Stimulated activated CD8-positive, alpha-beta memory T cell treated with anti-CD3 and anti-CD28 coated beads, Interleukin-4, amount 100 ng/mL, for 1 hour (primary cell): ENCODE data around the gene MATK.

Source experiments
- DNase-seq, 2 donors: peaks; one replicate each; pipeline ENCODE4 v3.0.0-alpha.2; 2020; ENCODE audit warnings: low read depth in 2 of 2, low spot score in 1 of 2

MATK gene, protein sequence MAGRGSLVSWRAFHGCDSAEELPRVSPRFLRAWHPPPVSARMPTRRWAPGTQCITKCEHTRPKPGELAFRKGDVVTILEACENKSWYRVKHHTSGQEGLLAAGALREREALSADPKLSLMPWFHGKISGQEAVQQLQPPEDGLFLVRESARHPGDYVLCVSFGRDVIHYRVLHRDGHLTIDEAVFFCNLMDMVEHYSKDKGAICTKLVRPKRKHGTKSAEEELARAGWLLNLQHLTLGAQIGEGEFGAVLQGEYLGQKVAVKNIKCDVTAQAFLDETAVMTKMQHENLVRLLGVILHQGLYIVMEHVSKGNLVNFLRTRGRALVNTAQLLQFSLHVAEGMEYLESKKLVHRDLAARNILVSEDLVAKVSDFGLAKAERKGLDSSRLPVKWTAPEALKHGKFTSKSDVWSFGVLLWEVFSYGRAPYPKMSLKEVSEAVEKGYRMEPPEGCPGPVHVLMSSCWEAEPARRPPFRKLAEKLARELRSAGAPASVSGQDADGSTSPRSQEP

DNA sequence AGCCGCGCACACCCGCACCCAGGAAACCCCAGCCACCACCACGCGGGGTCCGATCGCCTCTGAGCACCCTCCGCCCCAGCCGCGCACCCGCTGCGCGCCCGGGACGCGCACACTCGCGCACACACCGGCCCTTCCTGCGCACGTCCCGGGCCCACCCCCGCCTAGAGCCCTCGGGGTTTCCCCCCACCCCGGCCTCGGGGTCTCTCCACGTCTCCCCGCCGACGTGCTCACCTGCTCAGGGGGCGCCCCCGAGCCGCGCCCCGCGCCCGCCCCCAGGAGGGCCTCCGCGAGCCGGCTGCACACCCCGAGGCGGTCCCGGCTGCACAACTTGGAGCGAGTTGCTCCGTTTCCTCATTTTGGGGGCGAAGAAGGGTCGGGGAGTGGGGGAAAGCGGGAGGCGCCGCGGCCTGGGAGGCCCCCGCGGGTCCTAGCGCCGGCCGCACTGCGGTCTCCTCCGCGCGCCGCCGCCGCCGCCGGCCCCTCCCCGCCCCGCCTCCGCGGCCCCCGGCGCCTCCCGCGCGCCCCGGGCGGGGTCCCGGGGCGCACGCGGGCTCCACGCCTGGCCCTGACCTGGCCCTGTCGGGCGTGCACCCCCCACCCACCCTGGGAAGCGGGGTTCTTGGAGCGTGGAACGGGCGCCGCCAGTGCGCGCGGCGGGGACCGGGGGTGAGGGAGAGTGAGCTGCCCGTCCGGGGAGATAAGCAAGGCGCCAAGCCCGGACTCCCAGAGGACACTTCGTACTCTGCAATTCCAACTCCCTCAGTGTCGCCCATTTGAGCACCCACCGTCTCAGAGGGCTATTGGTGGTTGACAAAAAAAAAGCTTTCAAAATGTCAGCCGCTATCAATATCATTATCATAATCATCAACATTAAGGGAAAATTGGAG lies at the start of gene MATK:
TSS of gene MATK (minus strand) at position 444 of the 887 bp plus-strand sequence. CDS start 1,246 bp downstream, outside the sequence.
- DNase-seq = no peak

DNA sequence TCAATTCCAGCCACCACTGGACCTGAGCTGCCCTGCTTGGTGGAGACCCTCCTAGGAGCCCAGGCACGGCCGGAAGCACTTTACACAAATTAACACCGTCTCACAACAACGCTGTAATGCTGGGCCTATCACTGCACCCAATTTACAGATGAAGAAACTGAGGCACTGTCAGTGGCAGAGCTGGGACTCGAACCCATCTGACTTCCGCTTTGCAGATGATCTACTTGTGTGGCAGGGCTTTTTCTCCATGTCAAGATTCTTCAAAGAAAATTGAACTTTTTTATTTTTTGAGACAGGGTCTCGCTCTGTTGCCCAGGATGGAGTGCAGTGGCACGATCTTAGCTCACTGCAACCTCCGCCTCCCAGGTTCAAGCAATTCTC lies 48.9 kb upstream of the MATK start:
- no peak for DNase-seq

DNA sequence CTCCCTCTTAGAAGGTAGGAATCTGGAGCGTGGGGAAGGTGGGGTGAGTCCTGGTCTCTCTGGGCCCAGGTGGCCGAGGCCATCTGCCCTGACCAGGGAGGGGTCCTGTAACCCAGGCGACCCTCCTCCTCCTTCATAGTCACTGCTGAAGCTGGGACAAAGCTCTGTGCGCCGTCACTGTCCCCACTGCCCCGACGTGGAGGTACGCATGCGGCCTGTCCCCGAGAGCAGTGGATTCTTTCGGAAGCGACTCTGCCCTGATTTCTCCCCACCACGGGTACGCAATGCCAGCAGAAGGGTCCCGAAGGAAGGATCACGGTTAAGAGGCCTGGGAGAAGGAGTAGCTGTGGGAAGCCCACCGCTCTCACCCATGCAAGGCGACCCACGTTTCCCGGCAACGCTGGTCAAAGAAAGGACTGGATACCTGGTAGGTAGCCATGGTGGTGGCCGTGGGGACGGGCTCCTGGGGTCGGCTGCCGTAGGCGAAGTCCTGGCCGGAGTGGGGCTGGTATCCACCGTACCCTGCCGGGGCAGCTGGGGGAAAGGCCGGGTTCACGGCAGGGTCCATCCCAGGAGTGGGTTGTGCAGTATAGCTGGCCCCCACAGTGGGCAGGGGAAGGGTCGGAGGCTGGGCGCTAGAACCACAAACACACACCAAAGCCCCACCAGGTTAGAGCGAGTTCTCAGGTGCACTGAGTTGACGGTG lies 48.3 kb upstream of the MATK start:
- no peak for DNase-seq

DNA sequence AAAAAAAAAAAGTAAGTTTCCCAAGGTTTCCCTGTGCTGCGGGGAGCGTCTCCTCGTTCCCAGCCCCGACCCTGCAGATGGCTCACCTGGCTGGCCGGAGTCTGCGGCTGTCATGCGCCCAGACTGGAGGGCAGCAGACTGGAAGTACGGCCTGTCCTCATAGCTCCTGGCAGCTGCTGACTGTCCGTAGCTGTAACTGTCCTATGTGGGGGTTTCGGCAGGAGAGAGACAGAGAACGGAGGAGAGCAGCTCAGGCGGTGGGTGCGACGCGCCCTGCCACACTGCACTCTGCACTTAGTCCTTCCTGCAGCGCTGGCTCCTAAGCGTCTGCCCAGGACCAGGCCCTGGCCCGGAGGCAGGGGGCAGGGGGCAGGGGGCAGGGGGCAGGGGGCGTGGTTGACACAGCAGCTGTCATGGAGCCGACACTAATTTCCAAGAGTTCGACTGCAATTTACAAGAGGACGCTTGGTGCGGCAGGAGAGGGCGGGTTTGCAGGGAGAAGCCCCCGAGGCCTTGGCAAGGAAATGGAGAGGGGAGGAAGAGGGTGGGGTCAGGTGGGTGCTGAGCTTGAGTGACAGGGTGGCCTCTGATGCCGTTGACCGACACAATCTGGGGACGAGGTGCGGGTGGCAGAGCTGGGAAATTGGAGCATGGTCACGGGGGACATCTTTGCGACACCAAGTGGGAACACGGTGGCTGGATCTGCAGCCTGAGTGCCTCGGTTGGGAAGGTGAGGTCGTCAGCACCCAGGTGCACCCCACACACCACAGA lies 47.6 kb upstream of the MATK start:
- DNase-seq = no peak

DNA sequence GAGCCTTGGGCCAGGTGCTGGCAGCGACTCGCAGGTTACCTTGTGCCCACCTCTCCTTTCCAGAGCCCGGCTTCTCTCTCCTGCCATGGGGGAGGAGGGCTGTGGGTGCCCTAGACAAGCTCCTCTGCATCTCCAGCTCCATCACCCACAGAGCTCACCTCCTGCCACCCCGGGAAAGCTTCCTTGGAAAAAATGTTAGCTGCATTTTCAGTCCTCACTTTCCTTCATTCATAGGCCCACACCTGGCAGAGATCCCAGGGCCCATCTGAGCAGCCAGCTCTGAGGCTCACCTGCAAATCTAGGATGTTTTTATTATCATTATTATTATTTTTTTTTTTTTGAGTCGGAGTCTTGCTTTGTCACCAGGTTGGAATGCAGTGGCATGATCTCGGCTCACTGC lies 45.8 kb upstream of the MATK start:
- no peak for DNase-seq

DNA sequence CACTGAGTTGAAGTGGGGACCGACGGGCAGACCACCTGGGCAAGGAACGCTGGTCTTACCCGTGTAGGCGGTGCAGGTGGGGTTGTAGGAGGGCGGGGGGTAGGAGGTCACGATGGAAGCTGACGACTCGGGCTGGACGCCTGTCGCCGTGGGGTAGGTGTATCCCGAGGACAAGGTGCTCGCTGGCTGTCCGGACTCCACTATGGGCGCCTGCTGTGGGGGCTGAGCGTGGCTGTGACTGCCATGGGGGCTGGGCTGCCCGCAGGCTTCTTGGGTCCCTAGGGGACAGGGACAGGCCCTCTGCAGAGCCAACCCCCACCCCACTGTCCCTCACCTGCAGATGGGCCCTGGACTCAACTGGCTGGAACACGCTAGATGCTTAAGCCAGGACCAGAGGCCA lies 45.4 kb upstream of the MATK start:
- no peak for DNase-seq

DNA sequence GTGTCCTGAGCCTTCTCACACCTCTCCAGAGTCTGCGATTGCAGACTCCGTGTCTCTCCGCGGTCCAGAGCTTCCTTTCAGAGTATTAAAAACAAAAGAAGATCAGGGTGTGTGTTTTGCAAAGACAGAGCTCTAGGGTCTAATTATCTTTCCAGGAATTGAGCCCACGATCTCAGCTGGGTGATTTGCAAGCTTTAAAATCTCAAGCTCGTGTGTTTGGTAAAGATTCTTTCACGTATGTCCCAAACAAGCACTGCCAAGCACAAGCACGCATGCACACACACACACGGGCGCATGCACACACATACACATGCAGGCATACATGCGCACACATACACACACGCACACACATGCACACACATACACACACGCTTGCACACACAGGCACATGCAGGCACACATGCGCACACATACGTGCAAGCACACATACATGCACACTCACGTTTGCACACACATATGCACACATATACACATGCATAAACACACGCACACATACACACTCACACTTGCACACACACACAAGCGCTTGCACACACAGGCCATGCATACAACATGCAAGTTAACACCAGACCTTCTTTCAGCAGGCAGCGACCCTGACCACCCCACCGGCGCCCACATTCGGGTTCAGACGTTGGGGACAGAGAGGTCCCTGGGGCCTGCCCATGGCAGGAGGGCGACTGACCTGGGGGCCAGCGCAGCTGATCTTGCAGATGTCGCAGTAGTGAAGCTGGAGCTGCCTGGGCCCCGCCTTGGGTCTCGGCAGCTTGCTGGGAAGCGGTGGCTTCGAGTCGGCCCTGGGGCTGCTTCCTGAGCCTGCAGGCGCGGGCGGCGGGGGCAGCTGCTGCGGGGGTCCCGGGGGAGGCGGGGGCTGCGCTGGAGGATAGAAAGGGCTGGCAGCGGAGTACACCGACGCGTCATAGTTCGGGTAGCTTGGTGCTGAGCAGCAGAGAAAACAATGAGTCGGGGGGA lies 44.7 kb upstream of the MATK start:
- no peak for DNase-seq

DNA sequence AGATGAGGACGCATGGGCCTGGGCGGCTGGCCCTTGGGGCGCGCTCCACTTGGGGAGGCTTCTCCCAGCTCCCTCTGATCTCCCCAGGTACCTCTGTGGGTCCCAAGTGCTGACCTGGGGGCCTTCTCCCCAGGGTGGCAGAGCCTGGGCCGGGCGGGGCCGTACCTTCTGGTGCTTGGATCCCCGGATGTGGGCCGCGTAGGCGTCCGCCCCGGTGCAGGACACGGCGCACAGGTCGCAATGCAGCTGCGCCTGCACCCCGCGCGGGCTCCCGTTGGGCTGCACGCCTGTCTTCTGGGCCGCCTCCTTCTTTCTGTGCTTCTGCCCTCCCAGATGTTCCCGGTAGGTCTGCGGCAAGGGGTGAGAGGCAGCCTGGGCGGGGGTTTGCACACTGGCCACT lies 41.1 kb upstream of the MATK start:
- no peak for DNase-seq

DNA sequence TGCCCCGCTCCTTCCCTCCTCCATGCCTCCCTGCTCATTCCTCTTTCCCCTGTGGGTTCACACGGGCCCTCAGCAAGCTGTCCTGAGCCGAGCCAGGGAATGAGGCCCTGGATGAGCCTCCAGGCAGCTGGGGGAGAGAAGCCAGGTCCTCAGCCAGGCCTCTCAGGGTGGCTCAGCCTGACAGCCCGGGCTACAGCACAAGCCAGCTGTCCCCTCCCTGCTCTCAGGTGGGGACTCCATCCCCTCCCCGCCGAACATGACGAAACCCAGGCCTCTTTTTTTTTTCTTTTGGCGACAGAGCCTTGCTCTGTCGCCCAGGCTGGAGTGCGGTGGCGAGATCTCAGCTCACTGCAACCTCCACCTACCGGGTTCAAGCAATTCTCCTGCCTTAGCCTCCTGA lies 40.0 kb upstream of the MATK start:
- no peak for DNase-seq

DNA sequence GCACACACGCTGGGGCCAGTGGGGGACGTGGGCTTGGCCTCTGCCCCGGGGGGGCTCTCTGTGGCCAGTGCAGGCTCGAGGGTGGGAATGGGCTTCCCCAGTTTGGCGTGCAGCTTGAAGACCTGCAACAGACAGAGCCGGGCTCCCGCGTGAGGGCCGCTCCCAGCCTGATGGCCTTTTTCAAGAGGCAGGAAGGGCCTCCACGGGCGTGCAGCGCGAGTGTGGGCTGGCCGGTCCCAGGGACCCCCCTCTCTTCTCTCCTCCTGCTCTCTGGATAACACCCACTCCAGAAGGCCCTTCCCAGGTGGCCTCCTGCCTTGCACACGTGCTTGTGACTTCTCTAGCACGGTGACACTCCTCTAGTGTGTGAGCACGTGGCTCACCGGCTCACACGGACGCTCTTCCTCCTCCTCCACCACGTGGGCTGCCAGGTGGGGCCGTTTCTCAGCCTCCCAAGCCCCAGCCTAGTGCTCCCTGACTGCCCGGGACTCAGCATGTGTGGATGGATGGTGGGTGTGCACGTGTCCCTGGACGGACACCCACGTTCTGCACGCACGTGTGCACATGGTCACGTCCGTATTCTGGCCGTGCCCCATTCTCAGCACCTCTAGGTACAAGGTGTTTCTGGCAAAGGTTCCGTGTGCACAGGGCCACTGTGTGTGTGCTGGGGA lies 39.2 kb upstream of the MATK start:
- no peak for DNase-seq

DNA sequence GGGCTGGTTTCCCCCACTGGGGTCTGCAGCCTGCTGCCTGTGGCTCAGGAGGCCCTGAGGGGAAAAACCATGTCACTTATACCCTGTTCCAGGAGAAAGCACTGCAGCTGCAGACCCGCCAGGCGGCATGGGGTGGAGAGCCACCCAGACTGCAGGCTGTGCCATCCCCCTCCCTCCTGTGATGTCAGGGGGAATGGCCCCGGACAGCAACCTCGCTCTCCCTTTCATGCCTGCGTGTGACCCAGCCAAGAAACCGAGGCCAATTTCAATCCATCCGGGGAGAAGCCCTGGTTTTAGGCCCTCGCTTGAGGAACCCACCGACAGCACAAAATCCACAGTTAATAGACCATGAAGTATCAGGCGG lies 37.2 kb upstream of the MATK start:
- DNase-seq = no peak

DNA sequence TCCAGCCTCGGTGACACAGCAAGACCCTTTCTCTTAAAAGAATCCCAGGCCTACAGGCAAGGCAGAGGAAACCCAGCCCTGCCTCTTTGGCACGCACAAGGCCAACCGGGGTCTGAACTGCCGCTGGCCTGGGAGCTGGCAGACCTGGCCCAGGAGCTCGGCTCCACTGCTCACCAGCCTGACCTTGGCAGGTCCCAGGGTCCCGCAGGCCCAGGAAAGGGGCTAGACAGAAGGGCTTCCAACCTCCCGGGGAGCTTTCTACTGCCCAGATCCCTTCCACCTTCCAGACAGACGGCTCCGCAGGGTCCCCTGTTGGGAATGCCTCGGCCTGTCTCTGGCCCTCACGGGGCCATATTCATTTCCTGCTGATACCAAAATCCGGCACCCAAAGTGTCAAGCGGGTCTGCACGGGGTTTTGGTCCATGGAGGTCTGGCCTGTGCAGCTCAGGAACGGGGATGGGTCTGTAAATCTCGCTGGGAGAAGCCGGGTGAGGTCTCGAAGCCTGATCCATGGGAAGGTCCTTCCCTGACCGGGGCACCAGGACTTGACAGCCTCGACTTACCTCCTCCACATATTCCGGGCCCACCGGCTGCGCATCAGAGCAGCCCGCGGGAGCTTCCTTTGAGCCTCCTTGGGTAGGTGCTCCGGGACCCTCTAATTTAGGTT lies 36.6 kb upstream of the MATK start:
- DNase-seq = no peak

DNA sequence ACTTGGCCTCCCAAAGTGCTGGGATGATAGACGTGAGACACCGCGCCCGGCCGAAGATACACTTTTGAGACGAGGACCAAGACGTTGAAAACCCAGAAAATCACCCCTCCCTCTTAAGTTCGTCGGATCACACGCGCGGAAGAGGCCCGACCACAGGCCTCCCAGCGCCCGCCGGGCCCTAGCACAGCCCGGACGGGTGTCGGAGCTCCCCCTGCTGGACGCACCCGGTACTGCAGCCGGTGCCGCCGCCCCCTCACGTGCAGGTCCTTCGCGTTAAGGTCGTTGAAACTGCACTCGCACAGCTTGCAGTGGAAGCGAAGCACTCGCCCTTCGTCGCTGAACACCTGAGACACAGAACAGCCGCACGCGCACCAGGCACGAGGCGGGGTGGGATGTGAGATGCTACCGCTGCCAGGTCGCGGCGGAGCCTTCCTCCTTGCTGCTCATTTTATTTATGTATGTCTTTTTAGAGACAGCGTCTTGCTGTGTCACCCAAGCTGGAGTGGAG lies 35.7 kb upstream of the MATK start:
- DNase-seq = peak; percentile 76 to 90

DNA sequence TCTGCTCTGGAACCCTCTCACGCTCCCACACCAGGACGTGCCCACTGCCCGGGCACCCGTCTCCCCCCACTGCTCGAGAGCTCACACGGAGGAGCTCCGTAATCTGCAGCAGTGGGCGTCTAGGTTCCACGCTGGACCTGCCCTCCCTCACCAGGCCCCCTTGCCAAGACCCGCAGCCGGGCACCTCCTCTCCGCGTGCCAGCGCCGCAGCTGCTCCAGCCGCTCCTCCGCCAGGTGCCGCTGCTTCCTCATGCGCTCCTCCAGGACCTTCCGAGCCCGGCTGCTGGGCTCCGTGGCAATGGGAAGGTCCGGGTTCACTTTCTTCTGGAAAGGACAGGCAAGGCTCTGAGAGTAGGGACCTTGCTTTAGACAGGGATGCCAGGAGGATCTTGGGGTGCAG lies 35.0 kb upstream of the MATK start:
- no peak for DNase-seq

DNA sequence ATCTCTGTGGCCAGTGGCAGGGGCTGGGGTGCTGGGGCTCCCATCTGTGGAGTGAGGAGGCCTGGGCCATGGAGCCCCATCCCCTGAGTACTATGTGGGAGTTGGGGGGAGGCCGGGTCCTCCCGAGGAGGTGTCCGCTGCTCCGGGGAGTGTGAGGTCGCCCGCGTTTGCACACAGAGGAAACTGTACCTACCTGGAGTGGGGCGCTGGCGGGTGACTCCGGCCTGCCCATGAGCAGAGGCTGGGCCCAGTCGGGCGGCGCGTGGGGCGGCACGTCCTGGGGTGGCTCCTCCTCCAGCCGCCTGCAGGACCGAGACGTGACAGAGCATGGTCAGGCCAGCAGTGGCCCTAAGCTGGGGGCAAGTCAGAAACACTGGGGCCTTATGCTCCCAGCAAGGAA lies 33.8 kb upstream of the MATK start:
- DNase-seq = no peak

DNA sequence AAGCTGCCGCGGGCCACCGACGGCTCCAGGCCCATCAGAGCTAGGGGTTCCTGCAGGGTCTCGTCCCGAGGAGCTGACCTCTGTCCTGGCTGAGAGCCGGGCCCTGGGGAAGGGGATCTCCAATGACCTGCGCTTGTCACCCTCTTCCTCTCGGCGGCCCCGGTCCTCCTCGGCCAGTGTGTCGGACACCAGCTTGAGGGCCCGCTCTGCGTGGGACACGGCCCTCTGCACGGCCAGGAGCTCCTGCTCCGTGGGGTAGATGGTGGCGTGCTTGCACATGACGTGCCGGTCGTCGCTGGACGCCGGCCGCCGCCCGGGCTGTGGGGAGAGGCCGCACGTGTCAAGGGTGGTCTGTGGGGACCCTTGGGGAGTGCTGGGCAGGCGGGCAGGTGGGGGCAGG lies 32.7 kb upstream of the MATK start:
- no peak for DNase-seq

DNA sequence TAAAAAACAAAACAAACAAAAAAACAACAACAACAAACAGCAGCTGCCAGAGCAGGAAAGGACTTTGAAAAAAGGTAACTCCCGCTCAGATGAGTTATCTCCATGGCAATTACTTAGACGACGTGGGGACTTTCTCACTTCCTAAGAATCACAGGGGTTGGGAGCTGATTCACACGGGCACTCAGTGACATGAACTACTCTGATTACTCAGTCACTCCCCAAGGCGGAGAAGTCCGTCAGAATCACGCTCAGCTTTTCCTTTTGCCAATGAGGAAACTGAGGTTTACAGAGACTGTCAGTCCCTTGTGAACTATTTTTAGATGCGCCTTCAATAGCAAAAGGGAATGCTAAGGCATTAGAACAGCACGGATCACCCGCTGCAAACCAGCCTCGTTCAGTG lies 32.3 kb upstream of the MATK start:
- no peak for DNase-seq

DNA sequence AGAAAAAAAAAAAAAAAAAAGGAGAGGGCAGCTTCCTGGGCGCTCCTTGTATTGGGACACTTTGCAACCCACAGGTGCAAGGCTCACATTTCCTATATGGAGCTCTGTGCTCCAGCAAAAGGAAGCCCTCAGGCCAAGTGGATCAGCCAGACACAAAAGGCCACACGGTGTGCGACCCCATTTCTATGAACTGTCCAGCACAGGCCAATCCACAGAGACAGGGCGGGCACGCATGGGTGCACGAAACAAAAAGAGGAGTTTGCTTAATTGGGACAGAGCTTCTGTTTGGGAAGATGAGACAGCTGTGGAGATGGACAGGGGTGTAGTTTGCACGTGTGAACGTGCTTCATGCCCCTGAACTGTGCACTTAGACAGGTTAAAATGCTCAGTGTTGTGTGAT lies 31.6 kb upstream of the MATK start:
- DNase-seq = no peak
